Measurements from ENCODE around the gene EXOC6B.

Gene EXOC6B

DNA sequence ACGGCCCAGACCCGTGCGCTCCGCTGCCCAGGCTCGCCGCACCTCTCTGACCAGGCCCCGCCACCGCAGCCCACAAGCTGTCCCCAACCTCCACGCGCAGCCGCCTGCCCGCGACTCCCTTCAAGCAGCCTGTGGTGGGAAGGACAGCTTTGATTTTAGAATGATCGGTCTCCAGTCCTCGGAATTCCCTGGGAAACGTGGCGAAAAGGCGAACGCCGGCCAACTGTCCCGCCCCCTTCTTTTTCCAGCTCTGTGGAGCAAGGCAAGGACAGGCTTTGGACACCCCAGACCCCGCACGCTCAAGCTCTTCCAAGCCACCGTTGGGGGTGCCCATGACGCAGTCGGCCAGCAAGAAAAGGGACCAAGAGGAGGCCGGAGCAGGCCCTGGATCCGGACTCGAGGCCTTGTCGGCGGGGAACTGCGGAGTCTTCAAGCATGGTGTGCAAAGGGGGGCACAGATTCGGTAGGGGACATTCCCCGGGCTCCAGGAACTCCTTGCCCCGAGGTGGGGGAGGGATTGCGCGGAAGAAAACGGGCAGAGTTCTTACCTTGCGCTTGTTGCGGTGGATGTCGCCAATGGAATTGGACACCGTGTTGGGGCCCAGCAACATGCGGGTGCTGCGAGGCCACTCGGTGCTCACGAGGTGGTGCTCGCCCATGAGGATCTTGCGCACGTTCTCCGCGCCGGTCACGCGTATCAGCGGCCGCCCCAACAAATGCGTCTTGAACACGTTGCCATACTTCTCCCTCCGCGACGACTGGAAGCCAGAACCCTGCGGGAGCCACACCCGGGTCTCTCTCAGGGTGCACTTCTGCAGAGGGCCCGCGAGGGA lies 682.2 kb downstream of the EXOC6B start:
- peak overlapping the region; percentile 51 for H3K18ac ChIP-seq (ENCODE audit: low read length)
- no CpG with 5 or more reads among the region's 65 CpGs for WGBS (ENCODE audit: extremely low coverage, insufficient coverage, insufficient read length)
- DNase-seq, result peak in 1 of 2 donors; percentile 16
- H2BK12ac ChIP-seq (ENCODE audit: low read length), result no peak overlapping the region
- no peak overlapping the region for H3K9ac ChIP-seq (ENCODE audit: low read length)
- no peak overlapping the region for H3K14ac ChIP-seq (ENCODE audit: low read length)
- no peak overlapping the region for H2BK5ac ChIP-seq (ENCODE audit: low read depth, low read length, poor library complexity)
- H3K27me3 ChIP-seq (ENCODE audit: insufficient read depth, low read length), result peaks cover 52% of the 10 kb centered on the region
- no peak overlapping the region for H2AK5ac ChIP-seq (ENCODE audit: low read length)
- peak overlapping the region; percentile 9 for H2BK120ac ChIP-seq (ENCODE audit: insufficient read depth, low read length, poor library complexity)
- H3K27ac ChIP-seq (ENCODE audit: low read depth, low read length), result no peak overlapping the region
- H2AFZ ChIP-seq (ENCODE audit: insufficient read depth, low read length, poor library complexity), result peak overlapping the region; percentile 35
- H3K9me3 ChIP-seq (ENCODE audit: insufficient read depth, low read depth, low read length), result peaks cover 24% of the 10 kb centered on the region
- H3K23ac ChIP-seq (ENCODE audit: low read length), result no peak overlapping the region
- no peak overlapping the region for H4K8ac ChIP-seq (ENCODE audit: low read depth, low read length)
- peaks cover 2% of the 10 kb centered on the region for H3K79me1 ChIP-seq (ENCODE audit: low read length)
- no peak overlapping the region for H3K4ac ChIP-seq (ENCODE audit: low read depth, low read length)
- no peaks in the 10 kb centered on the region for H3K79me2 ChIP-seq (ENCODE audit: control insufficient read depth, insufficient read depth, low read length, poor library complexity)
- no peaks in the 10 kb centered on the region for H3K36me3 ChIP-seq (ENCODE audit: control insufficient read depth in 1 of 2, insufficient read depth in 2 of 2, low read length in 2 of 2)
- no peak overlapping the region for H4K91ac ChIP-seq (ENCODE audit: low read depth, low read length)
- no peak overlapping the region for H3K4me3 ChIP-seq (ENCODE audit: low read depth, low read length)
- peaks cover 28 to 31% of the 10 kb centered on the region in 2 experiments for H3K4me1 ChIP-seq (ENCODE audit: control insufficient read depth in 1 of 2, insufficient read depth in 2 of 2, low read length in 2 of 2)
- peak overlapping the region; percentile 54 for H3K4me2 ChIP-seq (ENCODE audit: low read length)
- no peak overlapping the region for H4K12ac ChIP-seq (ENCODE audit: low read depth, low read length)

GRCh38 chr2:72142570-72143440 lies 683.0 kb downstream of the EXOC6B start:
- H3K36me3 ChIP-seq (ENCODE audit: control insufficient read depth in 1 of 2, insufficient read depth in 2 of 2, low read length in 2 of 2), result no peaks in the 10 kb centered on the region
- no CpG with 5 or more reads among the region's 50 CpGs for WGBS (ENCODE audit: extremely low coverage, insufficient coverage, insufficient read length)

GRCh38 chr2:72141881-72142451 lies 683.9 kb downstream of the EXOC6B start:
- Histone ChIP-seq H3K23ac (ENCODE audit: low read length) (no peak overlapping the region), H3K18ac (ENCODE audit: low read length) (no peak overlapping the region), H2BK12ac (ENCODE audit: low read length) (no peak overlapping the region), H3K36me3 (ENCODE audit: control insufficient read depth in 1 of 2, insufficient read depth in 2 of 2, low read length in 2 of 2) (no peaks in the 10 kb centered on the region), H3K4ac (ENCODE audit: low read depth, low read length) (no peak overlapping the region), H4K12ac (ENCODE audit: low read depth, low read length) (no peak overlapping the region), H2AK5ac (ENCODE audit: low read length) (no peak overlapping the region), H3K79me1 (ENCODE audit: low read length) (peaks cover 2% of the 10 kb centered on the region), H2BK120ac (ENCODE audit: insufficient read depth, low read length, poor library complexity) (no peak overlapping the region), H4K8ac (ENCODE audit: low read depth, low read length) (no peak overlapping the region), H3K9ac (ENCODE audit: low read length) (no peak overlapping the region), H4K91ac (ENCODE audit: low read depth, low read length) (no peak overlapping the region), H3K9me3 (ENCODE audit: insufficient read depth, low read depth, low read length) (peaks cover 22% of the 10 kb centered on the region), H3K27me3 (ENCODE audit: insufficient read depth, low read length) (peaks cover 43% of the 10 kb centered on the region), H3K27ac (ENCODE audit: low read depth, low read length) (no peak overlapping the region), H3K79me2 (ENCODE audit: control insufficient read depth, insufficient read depth, low read length, poor library complexity) (no peaks in the 10 kb centered on the region), H3K4me1 (ENCODE audit: control insufficient read depth in 1 of 2, insufficient read depth in 2 of 2, low read length in 2 of 2) (peaks cover 32 to 37% of the 10 kb centered on the region in 2 experiments), H2AFZ (ENCODE audit: insufficient read depth, low read length, poor library complexity) (no peak overlapping the region), H2BK5ac (ENCODE audit: low read depth, low read length, poor library complexity) (no peak overlapping the region), H3K4me3 (ENCODE audit: low read depth, low read length) (no peak overlapping the region), H3K4me2 (ENCODE audit: low read length) (no peak overlapping the region), H3K14ac (ENCODE audit: low read length) (no peak overlapping the region)
- no peak for DNase-seq
- whole genome bisulfite sequencing (ENCODE audit: extremely low coverage, insufficient coverage, insufficient read length), result no CpG with 5 or more reads among the region's 13 CpGs

More at GRCh38 chr2:72142570-72143440, 683.0 kb downstream of the EXOC6B start:
- no peak overlapping the region for H4K91ac ChIP-seq (ENCODE audit: low read depth, low read length)
- peaks cover 2% of the 10 kb centered on the region for H3K79me1 ChIP-seq (ENCODE audit: low read length)
- no peak overlapping the region for H3K4ac ChIP-seq (ENCODE audit: low read depth, low read length)
- no peaks in the 10 kb centered on the region for H3K79me2 ChIP-seq (ENCODE audit: control insufficient read depth, insufficient read depth, low read length, poor library complexity)
- no peak overlapping the region for H2BK5ac ChIP-seq (ENCODE audit: low read depth, low read length, poor library complexity)
- H2BK12ac ChIP-seq (ENCODE audit: low read length), result no peak overlapping the region
- no peak overlapping the region for H3K18ac ChIP-seq (ENCODE audit: low read length)
- H2BK120ac ChIP-seq (ENCODE audit: insufficient read depth, low read length, poor library complexity), result no peak overlapping the region
- no peak overlapping the region for H3K27ac ChIP-seq (ENCODE audit: low read depth, low read length)
- no peak overlapping the region for H3K23ac ChIP-seq (ENCODE audit: low read length)
- no peak overlapping the region for H2AFZ ChIP-seq (ENCODE audit: insufficient read depth, low read length, poor library complexity)
- H3K27me3 ChIP-seq (ENCODE audit: insufficient read depth, low read length), result peaks cover 50% of the 10 kb centered on the region
- H4K12ac ChIP-seq (ENCODE audit: low read depth, low read length), result no peak overlapping the region
- no peak overlapping the region for H2AK5ac ChIP-seq (ENCODE audit: low read length)
- H3K4me3 ChIP-seq (ENCODE audit: low read depth, low read length), result no peak overlapping the region
- H3K9me3 ChIP-seq (ENCODE audit: insufficient read depth, low read depth, low read length), result peaks cover 24% of the 10 kb centered on the region
- no peak overlapping the region for H3K9ac ChIP-seq (ENCODE audit: low read length)
- DNase-seq, result peak; percentile 47 to 56
- H3K4me1 ChIP-seq (ENCODE audit: control insufficient read depth in 1 of 2, insufficient read depth in 2 of 2, low read length in 2 of 2), result peaks cover 35 to 37% of the 10 kb centered on the region in 2 experiments
- H3K14ac ChIP-seq (ENCODE audit: low read length), result no peak overlapping the region
- no peak overlapping the region for H4K8ac ChIP-seq (ENCODE audit: low read depth, low read length)
- H3K4me2 ChIP-seq (ENCODE audit: low read length), result peak overlapping the region; percentile 54

DNA sequence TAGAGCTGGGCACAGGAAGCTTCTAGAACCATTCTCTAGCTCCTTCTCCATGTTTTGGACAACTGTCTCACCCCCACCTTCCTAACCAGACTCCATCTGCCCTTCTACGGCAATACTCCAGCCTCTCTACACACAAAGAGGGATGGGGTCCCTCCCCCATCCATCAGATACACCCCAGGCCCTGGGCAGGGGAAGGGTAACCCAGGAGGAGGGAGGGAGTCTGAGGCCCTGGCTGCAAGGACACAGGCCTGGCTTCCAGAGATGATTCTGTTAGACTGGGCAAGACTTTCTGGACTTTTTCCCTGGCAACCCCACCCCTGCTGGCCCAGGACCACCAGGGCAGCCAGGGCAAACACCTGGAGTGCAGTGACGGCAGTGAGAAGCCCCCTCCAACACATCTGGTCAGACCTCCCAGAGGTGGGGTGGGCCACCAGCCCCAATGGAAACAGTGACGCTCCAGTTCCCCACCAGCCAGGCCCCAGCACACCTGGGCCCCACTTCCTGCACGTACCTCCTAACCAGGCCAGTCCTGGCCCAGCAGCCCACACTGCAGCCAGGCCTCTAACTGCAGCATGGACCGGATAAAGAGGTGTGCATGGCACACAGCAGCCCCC lies 684.7 kb downstream of the EXOC6B start:
- H3K79me2 ChIP-seq (ENCODE audit: control insufficient read depth, insufficient read depth, low read length, poor library complexity), result no peaks in the 10 kb centered on the region
- no peak overlapping the region for H3K23ac ChIP-seq (ENCODE audit: low read length)
- H4K12ac ChIP-seq (ENCODE audit: low read depth, low read length), result no peak overlapping the region
- H2AK5ac ChIP-seq (ENCODE audit: low read length), result no peak overlapping the region
- H3K4me2 ChIP-seq (ENCODE audit: low read length), result no peak overlapping the region
- H2BK120ac ChIP-seq (ENCODE audit: insufficient read depth, low read length, poor library complexity), result no peak overlapping the region
- no peak overlapping the region for H3K27ac ChIP-seq (ENCODE audit: low read depth, low read length)
- WGBS (ENCODE audit: extremely low coverage, insufficient coverage, insufficient read length), result no CpG with 5 or more reads among the region's 5 CpGs
- H3K4me1 ChIP-seq (ENCODE audit: control insufficient read depth in 1 of 2, insufficient read depth in 2 of 2, low read length in 2 of 2), result peaks cover 31 to 37% of the 10 kb centered on the region in 2 experiments
- no peak overlapping the region for H2BK12ac ChIP-seq (ENCODE audit: low read length)
- no peak overlapping the region for H3K9ac ChIP-seq (ENCODE audit: low read length)
- no peak overlapping the region for H3K14ac ChIP-seq (ENCODE audit: low read length)
- no peak overlapping the region for H2BK5ac ChIP-seq (ENCODE audit: low read depth, low read length, poor library complexity)
- H3K4ac ChIP-seq (ENCODE audit: low read depth, low read length), result no peak overlapping the region
- H3K27me3 ChIP-seq (ENCODE audit: insufficient read depth, low read length), result peaks cover 34% of the 10 kb centered on the region
- no peak overlapping the region for H3K18ac ChIP-seq (ENCODE audit: low read length)
- no peak for DNase-seq
- no peaks in the 10 kb centered on the region for H3K36me3 ChIP-seq (ENCODE audit: control insufficient read depth in 1 of 2, insufficient read depth in 2 of 2, low read length in 2 of 2)
- no peak overlapping the region for H4K8ac ChIP-seq (ENCODE audit: low read depth, low read length)
- peak overlapping the region; percentile 33 for H3K4me3 ChIP-seq (ENCODE audit: low read depth, low read length)
- H4K91ac ChIP-seq (ENCODE audit: low read depth, low read length), result no peak overlapping the region
- H3K79me1 ChIP-seq (ENCODE audit: low read length), result peaks cover 2% of the 10 kb centered on the region
- H2AFZ ChIP-seq (ENCODE audit: insufficient read depth, low read length, poor library complexity), result no peak overlapping the region
- H3K9me3 ChIP-seq (ENCODE audit: insufficient read depth, low read depth, low read length), result peaks cover 13% of the 10 kb centered on the region
